Stimulated activated CD8-positive, alpha-beta memory T cell treated with anti-CD3 and anti-CD28 coated beads, Interleukin-2, amount 100 ng/mL, for 48 hours (primary cell): ENCODE measurements around the gene MAPKAP1.

Experiments used
- DNase-seq, 2 donors: peaks; one replicate each; pipeline ENCODE4 v3.0.0-alpha.2; 2020; ENCODE audit warnings: low read depth in 2 of 2

The MAPKAP1 gene

GRCh38 chr9:125457357-125457756 is 249.7 kb downstream of the MAPKAP1 start:
- no peak for DNase-seq

GRCh38 chr9:125455876-125456275 is 251.1 kb downstream of the MAPKAP1 start:
- DNase-seq = no peak

- no peak for DNase-seq
These were observed 251.9 kb downstream of the MAPKAP1 start for GRCh38 chr9:125455132-125455531.

GRCh38 chr9:125447202-125447802 is 259.7 kb downstream of the MAPKAP1 start:
- DNase-seq = no peak

GRCh38 chr9:125446561-125447094 is 260.4 kb downstream of the MAPKAP1 start:
- no peak for DNase-seq

GRCh38 chr9:125444956-125445506 is 262.0 kb downstream of the MAPKAP1 start:
- no peak for DNase-seq

- no peak for DNase-seq
These were observed 262.8 kb downstream of the MAPKAP1 start for GRCh38 chr9:125444166-125444565.

- no peak for DNase-seq
These were observed 263.6 kb downstream of the MAPKAP1 start for GRCh38 chr9:125443367-125443766.

- no peak for DNase-seq
These were observed 264.6 kb downstream of the MAPKAP1 start for GRCh38 chr9:125442452-125442851.

- no peak for DNase-seq
These were observed 266.6 kb downstream of the MAPKAP1 start for GRCh38 chr9:125440411-125440810.

- DNase-seq = no peak
These were observed 267.4 kb downstream of the MAPKAP1 start for GRCh38 chr9:125439434-125440272.

GRCh38 chr9:125438506-125439433 is 268.2 kb downstream of the MAPKAP1 start:
- DNase-seq = no peak

- DNase-seq = no peak
These were observed 269.2 kb downstream of the MAPKAP1 start for GRCh38 chr9:125437771-125438221.

GRCh38 chr9:125436613-125437443 is 270.2 kb downstream of the MAPKAP1 start:
- DNase-seq = no peak

GRCh38 chr9:125435776-125436612 is 271.0 kb downstream of the MAPKAP1 start:
- no peak for DNase-seq

GRCh38 chr9:125434986-125435775 is 271.8 kb downstream of the MAPKAP1 start:
- DNase-seq = no peak

GRCh38 chr9:125433461-125434011 is 273.5 kb downstream of the MAPKAP1 start:
- DNase-seq = no peak

- DNase-seq = no peak
These were observed 274.2 kb downstream of the MAPKAP1 start for GRCh38 chr9:125432715-125433385.
